HG03354 (cell line): ENCODE results near the gene DNAJB7.
"Not testable (repeated sequence)": the region's sequence is repeated elsewhere in the genome, so short reads cannot be mapped to it uniquely, and the experiment has no call there.

Experiments used
- ATAC-seq: cut with Tn5 transposase; IDR thresholded peaks from one replicate; pipeline ENCODE4 v1.9.1; 2021; ENCODE audit warnings: mild to moderate bottlenecking; ENCODE audit not compliant: unreplicated experiment, poor library complexity, severe bottlenecking

The DNAJB7 gene

GRCh38 chr22:40853333-40853732 lies 8.6 kb downstream of the DNAJB7 start:
- no peak for ATAC-seq

- not testable (repeated sequence) for ATAC-seq
Observed at GRCh38 chr22:40845816-40846215, 16.1 kb downstream of the DNAJB7 start.

- ATAC-seq = no peak
Observed at GRCh38 chr22:40844951-40845350, 17.0 kb downstream of the DNAJB7 start.

GRCh38 chr22:40838486-40838885 lies 23.4 kb downstream of the DNAJB7 start:
- no peak for ATAC-seq

GRCh38 chr22:40834619-40835018 lies 27.3 kb downstream of the DNAJB7 start:
- no peak for ATAC-seq

- ATAC-seq = no peak
Observed at GRCh38 chr22:40829131-40829530, 32.8 kb downstream of the DNAJB7 start.

GRCh38 chr22:40826984-40827741 lies 34.8 kb downstream of the DNAJB7 start:
- no peak for ATAC-seq

- ATAC-seq = not testable (repeated sequence)
Observed at GRCh38 chr22:40826292-40826691, 35.6 kb downstream of the DNAJB7 start.

GRCh38 chr22:40823426-40823825 lies 38.5 kb downstream of the DNAJB7 start:
- no peak for ATAC-seq

GRCh38 chr22:40819599-40820140 lies 42.2 kb downstream of the DNAJB7 start:
- no peak for ATAC-seq

GRCh38 chr22:40818747-40819598 lies 42.9 kb downstream of the DNAJB7 start, which contains the start of gene SLC25A17:
SLC25A17 (minus strand) TSS chr22:40819346; CDS start chr22:40819248, 98 bp downstream.
- ATAC-seq = peak; percentile 77

- ATAC-seq = no peak
Observed at GRCh38 chr22:40818192-40818746, 43.6 kb downstream of the DNAJB7 start.

GRCh38 chr22:40817737-40818136 lies 44.2 kb downstream of the DNAJB7 start:
- no peak for ATAC-seq

GRCh38 chr22:40813912-40814315 lies 48.0 kb downstream of the DNAJB7 start:
- no peak for ATAC-seq
